Smooth muscle cell (in vitro differentiated cells): Measurements from ENCODE around the gene ST6GALNAC3. TPM values are rescaled to one million over a fixed set of nuclear protein-coding genes. Genes with fewer than 3 reads are reported as not detected.

Experiments
- DNase-seq: peaks from one replicate; lab custom pipeline; 2025; ENCODE audit not compliant: unreplicated experiment; lab: John Stamatoyannopoulos, UW
- H2AFZ ChIP-seq: fragments of 200-600 bp; sonication (generic); 2 replicates; pipeline ENCODE4 v1.6.0; 2016; ENCODE audit warnings: antibody characterized with exemption, low read depth, mild to moderate bottlenecking
- H3F3A ChIP-seq: fragments of 200-600 bp; sonication (generic); 2 replicates; pipeline ENCODE4 v1.6.0; 2017; ENCODE audit warnings: antibody characterized with exemption, low read depth
- H3K27ac ChIP-seq: fragments of 200-600 bp; sonication (generic); 2 replicates; pipeline ENCODE4 v1.5.1; 2016; ENCODE audit warnings: low read depth, mild to moderate bottlenecking
- H3K27me3 ChIP-seq: fragments of 200-600 bp; sonication (generic); 2 replicates; pipeline ENCODE4 v1.6.1; 2016; ENCODE audit warnings: low read depth, mild to moderate bottlenecking
- H3K36me3 ChIP-seq: fragments of 200-600 bp; sonication (generic); 2 replicates; pipeline ENCODE4 v1.5.1; 2016; ENCODE audit warnings: low read depth
- H3K4me1 ChIP-seq: fragments of 200-600 bp; sonication (generic); 2 replicates; pipeline ENCODE4 v1.5.1; 2016; ENCODE audit warnings: low read depth
- H3K4me2 ChIP-seq: fragments of 200-600 bp; sonication (generic); 2 replicates; pipeline ENCODE4 v1.6.0; 2016; ENCODE audit warnings: mild to moderate bottlenecking
- H3K4me3 ChIP-seq: fragments of 200-600 bp; sonication (generic); 2 replicates; pipeline ENCODE4 v1.5.1; 2016; ENCODE audit warnings: mild to moderate bottlenecking
- H3K79me2 ChIP-seq: fragments of 200-600 bp; sonication (generic); 2 replicates; pipeline ENCODE4 v1.6.0; 2016; ENCODE audit warnings: low read depth, mild to moderate bottlenecking
- H3K9ac ChIP-seq: fragments of 200-600 bp; sonication (generic); 2 replicates; pipeline ENCODE4 v1.6.0; 2016; ENCODE audit warnings: low read depth
- H3K9me3 ChIP-seq: fragments of 200-600 bp; sonication (generic); replicated peaks from 2 replicates; pipeline ENCODE4 v1.5.1; 2016; ENCODE audit warnings: low read depth
- H4K20me1 ChIP-seq: fragments of 200-600 bp; sonication (generic); 2 replicates; pipeline ENCODE4 v1.6.0; 2016; ENCODE audit warnings: low read depth
- WGBS: methylation state at CpG from one replicate; pipeline ENCODE4 v1.1.7; 2016; ENCODE audit warnings: low lambda C conversion rate; 5-methylcytosine and 5-hydroxymethylcytosine counted together
- polyA plus RNA-seq: library from polyadenylated mRNA; unstranded; fragments of >200 nt; fragmentation: Nextera tagmentation; extraction: Ambion mirVana; gene quantifications from 2 replicates; pipeline ENCODE4 v1.2.1, GENCODE V29; 2016
- total RNA-seq: library from RNA; depleted of rRNA; stranded (reverse); fragments of >200 nt; gene quantifications from 2 replicates; pipeline ENCODE4 v1.2.3, GENCODE V29; 2014
- TF ChIP-seq, protein P1 (sequence below): fragments of 200-600 bp; sonication (generic); IDR thresholded peaks from 2 replicates; pipeline ENCODE4 v1.5.1; 2017; ENCODE audit warnings: borderline replicate concordance, mild to moderate bottlenecking, antibody characterized with exemption; ENCODE audit not compliant: insufficient read depth, poor library complexity, severe bottlenecking

Gene ST6GALNAC3
- total and polyA plus RNA-seq, 2 experiments from 2014 or later = 9.3 to 13.4 TPM

DNA sequence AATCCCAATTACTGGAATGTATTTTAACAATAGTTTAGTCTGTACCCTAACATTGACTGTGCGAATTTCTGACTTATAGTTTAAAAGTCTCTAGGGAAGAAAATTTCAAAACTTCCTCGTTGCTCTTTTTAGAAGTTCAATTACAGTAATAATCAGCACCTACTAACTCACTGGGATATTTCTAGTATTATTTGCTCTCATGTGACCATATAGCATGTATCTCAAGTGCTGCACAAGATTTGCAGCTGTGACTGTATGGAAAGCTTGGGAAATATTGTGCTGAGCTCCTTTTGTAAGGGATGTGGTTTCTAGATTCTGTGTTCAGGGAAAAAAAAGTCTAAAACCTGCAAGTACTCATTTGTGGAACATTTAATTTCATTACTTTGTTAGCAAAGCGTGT is 153.1 kb downstream of the ST6GALNAC3 start:
- H3F3A ChIP-seq = no peaks in the 10 kb centered on the region
- no peaks in the 10 kb centered on the region for H3K27me3 ChIP-seq
- no peak overlapping the region for H2AFZ ChIP-seq
- DNase-seq = no peak
- no peak overlapping the region for H3K4me3 ChIP-seq
- H3K27ac ChIP-seq = no peak overlapping the region
- TF ChIP-seq, protein P1, sequence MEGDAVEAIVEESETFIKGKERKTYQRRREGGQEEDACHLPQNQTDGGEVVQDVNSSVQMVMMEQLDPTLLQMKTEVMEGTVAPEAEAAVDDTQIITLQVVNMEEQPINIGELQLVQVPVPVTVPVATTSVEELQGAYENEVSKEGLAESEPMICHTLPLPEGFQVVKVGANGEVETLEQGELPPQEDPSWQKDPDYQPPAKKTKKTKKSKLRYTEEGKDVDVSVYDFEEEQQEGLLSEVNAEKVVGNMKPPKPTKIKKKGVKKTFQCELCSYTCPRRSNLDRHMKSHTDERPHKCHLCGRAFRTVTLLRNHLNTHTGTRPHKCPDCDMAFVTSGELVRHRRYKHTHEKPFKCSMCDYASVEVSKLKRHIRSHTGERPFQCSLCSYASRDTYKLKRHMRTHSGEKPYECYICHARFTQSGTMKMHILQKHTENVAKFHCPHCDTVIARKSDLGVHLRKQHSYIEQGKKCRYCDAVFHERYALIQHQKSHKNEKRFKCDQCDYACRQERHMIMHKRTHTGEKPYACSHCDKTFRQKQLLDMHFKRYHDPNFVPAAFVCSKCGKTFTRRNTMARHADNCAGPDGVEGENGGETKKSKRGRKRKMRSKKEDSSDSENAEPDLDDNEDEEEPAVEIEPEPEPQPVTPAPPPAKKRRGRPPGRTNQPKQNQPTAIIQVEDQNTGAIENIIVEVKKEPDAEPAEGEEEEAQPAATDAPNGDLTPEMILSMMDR = no peak
- H3K79me2 ChIP-seq = no peaks in the 10 kb centered on the region
- no peaks in the 10 kb centered on the region for H3K36me3 ChIP-seq
- WGBS = 86% methylated on average over 3 of the region's 3 CpGs
- H3K9me3 ChIP-seq = no peaks in the 10 kb centered on the region
- H4K20me1 ChIP-seq = no peaks in the 10 kb centered on the region
- peaks cover 11% of the 10 kb centered on the region for H3K4me1 ChIP-seq
- H3K9ac ChIP-seq = no peak overlapping the region
- no peak overlapping the region for H3K4me2 ChIP-seq

DNA sequence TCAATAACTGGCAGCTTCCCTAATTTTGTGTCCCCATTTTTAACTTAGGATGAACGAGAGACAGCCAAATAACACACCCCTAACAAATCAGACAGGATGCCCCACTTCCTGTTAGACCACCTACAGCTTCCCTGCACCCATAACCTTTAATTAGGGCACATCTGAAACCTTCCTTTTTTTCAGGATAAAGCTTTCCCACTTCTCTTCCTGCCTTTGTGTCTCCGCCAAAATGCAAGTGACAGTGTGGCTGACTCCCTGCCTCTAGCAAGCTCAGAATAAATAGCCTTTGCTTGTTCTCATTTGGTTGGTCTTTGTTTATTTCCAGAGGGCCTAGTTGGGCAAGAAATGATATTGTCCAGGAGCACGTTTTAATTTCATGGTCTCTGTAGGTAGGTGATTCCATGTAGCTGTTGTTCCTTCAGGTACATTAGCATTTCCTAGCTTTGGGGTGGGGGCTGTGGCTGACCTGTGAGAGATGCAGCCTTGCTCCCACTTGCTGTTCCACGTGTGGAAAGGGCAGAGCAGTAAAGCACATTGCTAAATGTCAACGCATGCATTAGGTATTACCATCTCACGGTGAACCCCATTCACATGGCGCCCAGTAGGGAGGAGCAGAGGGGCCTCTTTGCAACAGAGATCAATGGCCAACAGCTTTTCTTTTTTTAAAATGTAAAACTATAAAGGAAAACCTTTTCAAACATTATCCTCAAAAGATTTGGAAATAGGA is 154.9 kb downstream of the ST6GALNAC3 start:
- Histone ChIP-seq H3K4me2 (no peak overlapping the region), H3K27me3 (no peaks in the 10 kb centered on the region), H3F3A (no peaks in the 10 kb centered on the region), H3K79me2 (no peaks in the 10 kb centered on the region), H3K9ac (no peak overlapping the region), H4K20me1 (no peaks in the 10 kb centered on the region), H2AFZ (no peak overlapping the region), H3K27ac (no peak overlapping the region), H3K4me3 (no peak overlapping the region), H3K4me1 (peaks cover 11% of the 10 kb centered on the region), H3K36me3 (no peaks in the 10 kb centered on the region), H3K9me3 (no peaks in the 10 kb centered on the region)
- TF ChIP-seq, protein P1 = no peak
- WGBS = 67% methylated on average over 7 of the region's 7 CpGs
- no peak for DNase-seq

DNA sequence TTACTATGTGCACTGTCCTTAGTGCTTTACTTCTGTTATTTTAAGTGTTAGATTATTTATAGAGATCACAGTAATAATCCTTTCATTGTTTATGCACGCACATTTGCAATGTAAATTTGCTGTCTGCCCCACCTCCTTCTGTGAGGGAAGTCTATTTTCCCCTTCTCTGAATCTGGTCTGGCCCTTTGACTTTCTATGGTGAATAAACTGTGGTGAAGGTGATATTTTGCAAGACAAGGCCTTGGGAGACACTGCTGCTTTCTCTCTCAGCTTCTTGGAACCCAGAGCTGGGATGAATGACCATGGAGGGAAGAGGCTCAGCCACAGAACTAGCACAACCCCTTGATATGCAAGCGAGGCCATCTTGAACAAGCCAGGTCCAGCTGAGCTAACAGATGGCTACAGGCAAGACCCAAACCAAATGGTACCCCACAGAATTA is 156.3 kb downstream of the ST6GALNAC3 start:
- WGBS = 54% methylated on average over 2 of the region's 2 CpGs
- Histone ChIP-seq H3F3A (no peaks in the 10 kb centered on the region), H3K27me3 (no peaks in the 10 kb centered on the region), H3K9ac (no peak overlapping the region), H3K27ac (no peak overlapping the region), H3K79me2 (no peaks in the 10 kb centered on the region), H4K20me1 (no peaks in the 10 kb centered on the region), H3K4me2 (no peak overlapping the region), H3K4me1 (peaks cover 11% of the 10 kb centered on the region), H3K9me3 (no peaks in the 10 kb centered on the region), H3K4me3 (no peak overlapping the region), H2AFZ (no peak overlapping the region), H3K36me3 (no peaks in the 10 kb centered on the region)
- TF ChIP-seq, protein P1 = no peak
- no peak for DNase-seq

DNA sequence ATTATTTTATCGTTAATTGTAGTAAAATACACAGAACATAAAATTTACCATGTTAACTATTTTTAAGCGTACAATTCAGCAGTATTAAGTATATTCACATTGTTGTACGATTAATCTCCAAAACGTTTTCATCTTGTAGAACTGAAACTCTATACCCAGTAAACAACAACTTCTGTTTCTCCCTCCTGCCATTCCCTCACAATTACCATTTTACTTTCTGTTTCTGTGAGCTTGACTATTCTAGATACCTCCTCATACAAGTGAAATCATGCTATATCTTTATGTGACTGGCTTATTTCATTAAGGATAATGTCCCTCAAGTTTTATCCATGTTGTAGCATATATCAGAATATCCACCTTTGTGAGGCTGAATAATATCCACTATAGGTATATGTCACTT is 156.8 kb downstream of the ST6GALNAC3 start:
- no peaks in the 10 kb centered on the region for H3F3A ChIP-seq
- WGBS = 67% methylated on average over 4 of the region's 4 CpGs
- no peak overlapping the region for H3K27ac ChIP-seq
- H3K4me1 ChIP-seq = peaks cover 11% of the 10 kb centered on the region
- H4K20me1 ChIP-seq = no peaks in the 10 kb centered on the region
- no peaks in the 10 kb centered on the region for H3K27me3 ChIP-seq
- no peak for DNase-seq
- TF ChIP-seq, protein P1 = no peak
- no peak overlapping the region for H2AFZ ChIP-seq
- no peaks in the 10 kb centered on the region for H3K36me3 ChIP-seq
- no peak overlapping the region for H3K9ac ChIP-seq
- H3K79me2 ChIP-seq = no peaks in the 10 kb centered on the region
- no peak overlapping the region for H3K4me2 ChIP-seq
- no peaks in the 10 kb centered on the region for H3K9me3 ChIP-seq
- no peak overlapping the region for H3K4me3 ChIP-seq
